HG03354 (cell line): ENCODE data around the gene CTNNBL1.
"Not testable (repeated sequence)": the region's sequence is repeated elsewhere in the genome, so short reads cannot be mapped to it uniquely, and the experiment has no call there.

Experiments used
- ATAC-seq: cut with Tn5 transposase; IDR thresholded peaks from one replicate; pipeline ENCODE4 v1.9.1; 2021; ENCODE audit warnings: mild to moderate bottlenecking; ENCODE audit not compliant: unreplicated experiment, poor library complexity, severe bottlenecking

The CTNNBL1 gene

DNA sequence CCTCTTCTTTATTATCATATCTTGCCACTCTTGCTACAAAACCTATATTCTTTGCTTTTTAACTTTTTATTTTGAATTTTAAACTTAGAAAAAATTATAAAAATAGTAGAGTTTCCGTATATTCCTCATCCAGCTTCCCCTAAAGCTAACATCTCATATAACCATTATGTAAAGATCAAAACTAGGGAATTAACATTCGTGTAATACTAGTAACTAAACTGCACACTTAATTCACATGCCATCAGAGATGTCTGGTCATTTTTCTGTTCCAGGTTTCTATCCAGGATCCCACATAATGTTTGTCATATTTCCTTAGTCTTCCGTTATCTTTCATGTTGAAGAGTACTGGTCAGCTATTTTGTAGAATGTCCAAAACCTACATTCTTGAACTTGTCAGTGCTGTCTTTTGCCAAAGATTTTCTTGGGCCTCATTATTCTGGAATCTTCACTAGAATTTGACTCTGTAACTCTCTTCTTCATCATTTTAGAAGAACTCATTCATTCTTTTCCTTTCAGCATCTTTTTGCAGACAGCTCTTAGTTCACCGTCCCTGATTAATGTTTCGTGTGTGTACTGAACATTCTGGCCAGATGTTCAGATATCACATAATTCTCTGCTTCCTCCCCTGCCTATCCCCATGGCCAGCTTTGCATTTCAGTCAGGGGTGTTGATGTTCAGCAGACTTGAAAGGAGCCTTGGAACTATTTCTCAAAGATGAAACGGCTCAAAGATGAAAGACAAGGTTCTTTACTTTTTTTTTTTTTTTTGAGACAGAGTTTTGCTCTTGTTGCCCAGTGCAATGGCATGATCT lies 9.4 kb downstream of the CTNNBL1 start:
- ATAC-seq, result no peak

DNA sequence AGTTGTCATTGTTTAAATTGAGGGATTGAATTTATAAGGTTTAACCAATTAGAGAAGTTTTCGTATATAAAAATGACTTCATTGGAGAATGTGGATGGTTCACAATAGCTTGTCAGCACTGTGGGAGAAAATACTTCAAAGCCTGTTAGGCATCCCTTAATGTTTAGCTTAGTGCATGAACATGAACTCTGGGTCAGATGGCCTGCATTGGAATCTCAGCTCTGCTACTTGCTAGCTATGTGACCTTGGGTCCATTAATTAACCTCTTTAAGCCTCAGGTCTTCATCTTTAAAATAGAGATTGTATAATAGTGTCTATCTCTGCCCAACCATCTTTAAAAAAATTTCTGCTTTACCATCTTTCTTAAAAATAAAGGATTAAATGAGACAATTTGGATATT lies 11.1 kb downstream of the CTNNBL1 start:
- no peak for ATAC-seq

DNA sequence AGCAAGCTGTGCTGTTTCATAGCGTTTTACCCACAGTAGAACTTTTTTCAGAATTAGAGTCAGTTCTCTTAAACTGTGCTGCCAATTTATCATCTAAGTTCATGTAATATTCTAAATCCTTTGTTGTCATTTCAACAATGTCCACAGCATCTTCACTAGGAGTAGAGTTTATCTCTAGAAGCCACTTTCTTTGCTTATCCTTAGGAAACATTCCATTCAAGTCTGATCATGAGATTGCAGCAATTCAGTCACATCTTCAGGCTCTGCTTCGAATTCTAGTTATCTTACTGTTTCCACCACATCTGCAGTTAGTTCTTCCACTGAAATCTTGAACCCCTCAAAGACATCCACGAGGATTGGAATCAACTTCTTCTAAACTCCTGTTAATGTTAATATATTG lies 12.5 kb downstream of the CTNNBL1 start:
- no peak for ATAC-seq

DNA sequence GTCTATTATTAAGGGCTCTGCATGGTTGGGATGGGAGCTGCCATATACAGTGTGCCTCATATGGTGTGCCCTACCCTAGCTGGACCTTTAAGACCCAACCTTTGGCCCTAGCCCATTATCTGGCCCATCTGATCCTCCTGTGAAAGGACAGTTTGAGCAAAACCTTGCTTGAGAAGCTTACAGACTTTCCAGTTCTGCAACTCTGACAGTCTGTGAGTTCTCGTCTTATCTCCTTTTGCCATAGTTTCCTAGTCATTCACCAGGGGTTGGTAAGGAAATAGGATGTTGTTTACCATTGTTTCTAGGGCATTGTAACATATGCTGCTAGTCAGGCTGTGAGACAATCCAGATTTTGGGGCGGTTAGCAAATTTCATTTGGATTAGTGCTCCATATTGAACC lies 17.2 kb downstream of the CTNNBL1 start:
- ATAC-seq, result no peak

DNA sequence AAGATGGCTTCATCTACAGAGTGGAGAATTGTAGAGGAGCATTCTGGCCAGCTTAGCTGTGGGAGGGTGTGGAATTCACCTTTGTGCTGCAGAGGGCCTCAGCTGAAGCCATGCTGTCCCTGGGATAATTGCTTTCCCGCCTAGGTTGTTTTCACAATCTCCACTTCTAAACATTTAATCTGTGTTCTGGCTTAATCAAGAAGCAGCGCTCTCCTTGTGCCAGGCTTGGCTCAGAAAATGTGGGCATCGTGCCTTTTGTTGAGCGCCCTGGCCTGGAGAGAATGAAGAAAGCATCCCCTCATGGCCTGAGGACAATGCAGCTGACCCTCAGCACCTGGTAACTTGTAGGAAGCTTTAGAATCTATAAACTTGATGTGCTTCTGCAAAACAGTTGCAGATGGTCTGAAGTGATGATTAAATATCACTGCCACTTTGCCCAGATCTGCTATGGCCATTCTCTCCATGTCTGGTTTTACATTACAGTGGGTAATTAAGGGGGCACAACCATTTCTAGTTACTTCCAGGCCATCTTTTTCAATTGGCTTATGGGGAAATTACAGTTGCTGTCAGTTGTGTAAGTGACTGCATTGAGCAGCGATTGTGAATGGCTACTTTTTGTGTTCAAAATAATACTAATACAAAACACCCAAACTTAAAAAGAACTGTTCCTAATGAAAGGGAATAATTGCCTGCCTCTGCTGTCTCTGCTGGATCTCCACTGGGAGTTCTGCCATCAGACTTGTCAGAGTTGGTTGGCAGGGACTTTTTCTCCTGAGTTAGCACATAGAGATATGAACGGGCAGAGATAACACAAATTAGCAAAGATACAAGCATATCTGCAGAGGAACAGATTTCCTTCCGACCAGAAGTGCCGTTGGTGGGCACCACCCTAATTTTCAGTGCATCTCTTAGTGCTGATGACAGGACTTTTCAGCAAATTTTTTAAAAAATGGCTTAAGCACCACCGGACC lies 18.4 kb downstream of the CTNNBL1 start:
- ATAC-seq, result no peak

DNA sequence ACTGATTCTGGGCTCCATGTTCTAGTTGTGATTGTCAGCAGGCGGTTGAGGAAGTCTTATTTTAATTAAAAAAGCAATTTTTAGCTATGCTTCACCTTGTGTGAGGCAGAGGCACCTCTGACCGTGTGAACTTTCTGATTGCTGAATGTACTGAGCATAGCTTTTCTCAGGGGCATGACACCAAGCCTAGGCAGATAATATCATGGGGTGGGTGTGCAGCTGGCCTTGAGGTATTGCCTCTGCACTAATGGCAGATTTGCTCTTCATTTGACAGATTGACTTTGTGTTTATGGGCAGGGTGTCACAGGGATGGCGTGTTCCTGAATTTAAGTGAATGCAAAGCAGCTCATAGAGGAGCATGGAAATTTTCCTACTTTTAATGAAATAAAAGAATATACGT lies 19.6 kb downstream of the CTNNBL1 start:
- no peak for ATAC-seq

DNA sequence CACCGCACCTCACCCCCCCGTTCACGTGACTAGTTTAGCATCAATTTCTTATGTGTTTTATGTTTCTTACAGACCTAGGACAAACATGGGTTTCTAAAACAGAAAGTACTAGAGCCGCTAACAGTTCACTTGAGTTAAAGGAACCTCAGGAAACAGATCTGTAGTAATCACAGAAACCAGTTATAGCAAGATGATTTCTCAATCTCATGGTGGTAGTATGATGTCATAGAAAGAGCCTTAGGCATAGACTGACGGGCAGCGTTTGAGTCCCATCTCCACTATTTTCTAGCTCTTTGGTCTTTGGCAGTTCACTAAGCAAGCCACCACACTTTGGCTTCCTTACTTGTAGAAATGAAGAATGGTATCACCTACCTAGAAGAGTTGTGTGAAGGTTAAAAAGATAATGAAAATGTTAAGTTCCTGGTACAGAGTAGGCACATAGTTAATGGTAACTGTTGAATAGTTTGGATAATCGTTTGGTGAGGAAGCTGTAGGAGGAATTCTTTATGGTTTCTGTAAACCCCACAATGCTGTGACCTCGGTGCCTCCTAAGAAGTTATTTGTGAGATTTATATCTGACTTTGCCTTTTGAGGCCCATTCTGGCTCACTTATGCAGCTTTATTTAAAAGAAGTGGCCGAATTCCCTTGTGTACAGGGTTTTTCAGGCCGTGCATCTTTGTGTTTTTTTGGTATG lies 21.3 kb downstream of the CTNNBL1 start:
- ATAC-seq, result no peak

DNA sequence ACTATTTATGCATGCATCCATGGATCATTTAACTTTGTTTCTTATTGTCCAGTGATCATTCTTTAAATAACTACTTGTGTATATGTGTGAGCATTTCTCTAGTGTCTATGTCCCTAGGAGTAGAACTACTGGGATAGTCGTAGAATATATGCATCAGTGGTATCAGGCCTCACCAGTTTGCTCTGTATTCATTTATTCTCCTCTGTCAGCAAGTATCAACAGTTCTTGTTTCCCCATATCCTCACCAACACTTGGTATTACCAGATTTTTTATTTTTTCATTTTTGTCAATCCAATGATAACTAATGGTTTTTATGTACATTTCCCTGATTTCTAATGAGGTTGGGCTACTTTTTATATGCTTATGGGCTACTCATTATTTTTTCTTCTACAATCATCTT lies 27.9 kb downstream of the CTNNBL1 start:
- ATAC-seq, result no peak

DNA sequence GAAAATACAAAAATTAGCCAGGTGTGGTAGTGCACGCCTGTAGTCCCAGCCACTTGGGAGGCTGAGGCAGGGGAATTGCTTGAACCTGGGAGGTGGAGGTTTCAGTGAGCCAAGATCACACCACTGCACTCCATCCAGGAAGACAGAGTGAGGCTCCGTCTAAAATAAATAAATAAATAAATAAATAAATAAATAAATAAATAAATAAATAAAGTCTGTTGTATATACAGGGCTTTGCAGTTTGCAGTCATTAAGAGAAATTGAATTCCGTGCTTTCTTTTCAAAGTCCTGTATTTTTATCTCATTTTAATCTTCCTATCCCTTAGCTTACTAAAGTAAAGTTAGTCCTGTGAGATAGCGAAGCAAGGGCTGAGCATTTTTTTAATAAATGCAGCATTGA lies 28.5 kb downstream of the CTNNBL1 start:
- ATAC-seq, result not testable (repeated sequence)

DNA sequence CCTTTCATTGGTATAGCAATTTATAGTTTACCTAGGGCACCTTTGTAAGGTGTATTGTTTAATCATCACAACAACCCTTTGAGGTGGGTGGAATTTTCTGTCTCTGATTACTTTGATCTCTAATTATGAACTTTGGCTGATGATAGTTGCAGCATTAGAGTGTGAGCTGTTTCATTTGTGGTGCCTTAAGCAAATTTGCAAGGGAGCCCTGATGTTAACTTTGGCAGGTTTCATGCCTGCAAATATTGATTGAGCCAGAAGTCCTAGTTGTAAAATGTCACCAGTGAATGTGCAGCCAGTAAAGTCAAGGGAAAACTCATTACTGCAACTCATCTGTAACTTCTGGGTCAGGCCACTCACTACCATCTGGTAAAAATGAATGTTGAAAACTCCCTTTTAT lies 29.8 kb downstream of the CTNNBL1 start:
- ATAC-seq, result no peak

DNA sequence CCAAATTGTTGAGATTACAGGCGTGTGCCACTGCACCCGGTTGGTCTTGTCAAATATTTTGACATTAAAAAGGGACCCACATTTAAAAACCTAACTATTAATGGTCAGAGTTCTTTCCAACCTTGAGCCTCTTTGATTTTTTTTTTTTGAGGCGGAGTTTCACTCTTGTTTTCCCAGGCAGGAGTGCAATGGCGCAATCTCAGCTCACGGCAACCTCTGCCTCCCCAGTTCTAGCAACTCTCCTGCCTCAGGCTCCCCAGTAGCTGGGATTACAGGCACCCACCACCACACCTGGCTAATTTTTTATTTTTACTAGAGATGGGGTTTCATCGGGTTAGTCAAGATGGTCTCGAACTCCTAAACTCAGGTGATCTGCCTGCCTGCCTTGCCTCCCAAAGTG lies 31.3 kb downstream of the CTNNBL1 start:
- no peak for ATAC-seq

DNA sequence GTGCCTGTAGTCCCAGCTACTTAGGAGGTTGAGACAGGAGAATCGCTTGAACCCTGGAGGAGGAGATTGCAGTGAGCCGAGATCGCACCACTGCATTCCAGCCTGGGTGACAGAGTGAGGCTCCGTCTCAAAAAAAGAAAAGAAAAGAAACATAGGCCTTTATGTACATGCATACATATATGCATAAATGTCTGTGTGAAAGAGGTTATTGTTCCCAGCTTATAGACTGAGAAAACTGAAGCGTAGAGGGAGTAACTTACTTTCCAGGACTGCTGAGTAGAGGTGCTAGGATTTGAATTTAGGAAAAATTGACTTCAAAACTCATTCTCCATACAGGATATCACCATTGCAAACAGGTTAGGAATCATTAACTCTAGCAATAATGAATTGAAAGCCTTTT lies 32.0 kb downstream of the CTNNBL1 start:
- no peak for ATAC-seq

DNA sequence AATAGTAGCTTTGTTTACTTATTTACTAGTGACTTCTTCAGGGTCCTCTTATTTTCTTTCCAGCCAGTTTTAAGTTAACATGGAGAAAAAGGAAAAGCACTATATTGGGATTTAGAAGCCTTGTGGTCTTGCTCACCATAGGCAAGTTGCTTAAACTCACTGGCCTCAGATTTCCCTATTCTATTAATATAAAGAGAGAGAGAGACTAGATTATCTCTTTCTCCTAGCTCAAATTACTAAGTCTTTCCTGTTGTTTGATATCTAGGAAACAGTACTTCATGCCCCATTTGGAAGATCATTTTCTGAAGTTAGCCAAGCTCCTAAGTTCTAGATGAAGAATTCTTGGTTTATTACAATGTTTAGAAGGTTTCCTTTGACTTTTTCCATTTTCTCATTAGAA lies 32.5 kb downstream of the CTNNBL1 start:
- ATAC-seq, result no peak

DNA sequence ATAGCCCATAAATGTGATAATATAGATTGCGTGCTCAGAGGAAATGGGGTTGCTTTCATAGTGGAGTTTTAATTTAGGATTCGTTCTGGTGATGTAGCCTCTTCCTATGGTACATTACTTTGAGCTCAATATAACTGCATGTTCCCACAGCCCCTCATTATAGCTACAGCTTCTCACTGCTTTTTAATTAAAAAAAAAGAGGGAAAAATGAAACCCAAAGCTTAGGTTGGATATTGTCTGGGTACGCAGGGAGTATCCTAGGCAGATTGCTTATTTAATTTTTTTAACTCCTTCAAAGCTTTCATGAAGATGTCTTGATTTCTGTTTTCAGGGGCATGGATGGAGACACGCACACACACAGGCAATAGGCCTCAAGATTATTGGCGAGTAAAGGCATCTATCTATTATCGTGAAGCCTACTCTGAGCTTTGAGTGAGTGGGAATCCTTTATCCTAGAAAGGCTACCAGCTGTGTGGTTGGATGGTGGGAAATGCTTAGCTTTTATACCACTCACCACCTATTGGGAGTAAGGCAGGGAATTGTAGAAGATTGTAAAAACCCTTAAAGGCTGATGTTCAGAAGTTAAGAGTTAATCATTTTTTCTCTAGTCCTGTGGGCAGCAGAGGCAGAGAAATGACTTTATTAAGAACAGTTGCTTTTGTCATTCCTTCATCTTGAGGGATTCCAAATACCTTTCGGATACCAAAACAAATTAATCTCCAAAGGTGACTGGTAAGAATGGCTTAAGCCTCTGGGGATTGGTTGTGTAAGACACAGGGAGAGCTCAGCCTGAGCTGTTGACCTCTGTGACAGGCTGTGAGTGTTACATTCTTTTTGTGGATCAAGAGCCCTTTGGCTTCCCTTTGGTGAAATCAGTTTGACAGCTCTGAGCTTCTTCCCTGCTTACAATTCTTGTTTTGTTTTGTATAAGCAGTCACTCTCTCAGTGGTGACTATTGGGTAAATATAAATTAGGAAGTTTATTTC lies 33.4 kb downstream of the CTNNBL1 start:
- no peak for ATAC-seq

DNA sequence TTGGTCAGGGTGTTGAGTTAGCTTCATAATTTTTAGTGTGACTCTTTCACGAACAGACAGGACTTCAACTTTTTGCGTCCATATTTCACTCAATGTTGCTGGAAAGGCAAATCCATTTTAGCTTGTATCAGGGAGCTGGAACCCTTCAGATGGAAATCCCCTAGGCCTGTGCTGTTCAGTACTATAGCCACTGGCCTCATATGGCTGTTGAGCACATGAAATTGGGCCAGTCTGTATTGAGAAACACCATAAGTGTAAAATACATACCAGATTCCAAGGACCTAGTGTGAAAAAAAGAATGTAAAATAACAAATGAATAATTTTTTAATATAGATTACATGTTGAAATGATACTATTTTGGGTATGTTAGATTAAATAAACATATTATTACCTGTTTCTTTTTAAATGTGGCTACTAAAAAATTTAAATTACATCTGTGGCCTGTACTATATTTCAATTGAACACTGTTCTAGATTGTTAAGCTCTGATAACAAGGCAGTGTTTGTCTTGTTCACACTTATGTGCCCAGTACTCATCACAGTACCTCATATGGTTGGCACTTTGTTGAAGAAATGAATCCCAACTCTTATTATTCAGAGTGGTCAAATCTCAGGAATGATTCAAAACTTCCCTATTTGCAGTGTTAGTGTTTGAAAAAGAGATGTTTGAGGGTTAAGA lies 34.3 kb downstream of the CTNNBL1 start:
- ATAC-seq, result no peak

DNA sequence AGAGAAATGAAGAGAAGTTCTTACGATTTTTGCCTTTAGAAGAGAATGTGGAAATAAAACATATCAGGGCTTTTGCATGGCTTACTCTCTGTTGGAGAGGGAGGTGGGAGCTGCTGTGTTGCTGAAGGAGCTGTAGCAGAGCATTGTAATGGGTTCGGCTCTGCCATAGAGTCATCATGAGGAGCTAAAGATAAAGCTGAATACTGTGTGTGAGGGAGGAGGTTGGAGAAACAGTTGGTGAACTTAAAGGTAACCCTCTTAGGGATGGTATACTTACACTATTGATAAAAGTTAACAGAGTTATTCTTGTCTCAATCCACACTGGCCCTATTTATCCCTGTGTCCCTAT lies 34.8 kb downstream of the CTNNBL1 start:
- no peak for ATAC-seq

DNA sequence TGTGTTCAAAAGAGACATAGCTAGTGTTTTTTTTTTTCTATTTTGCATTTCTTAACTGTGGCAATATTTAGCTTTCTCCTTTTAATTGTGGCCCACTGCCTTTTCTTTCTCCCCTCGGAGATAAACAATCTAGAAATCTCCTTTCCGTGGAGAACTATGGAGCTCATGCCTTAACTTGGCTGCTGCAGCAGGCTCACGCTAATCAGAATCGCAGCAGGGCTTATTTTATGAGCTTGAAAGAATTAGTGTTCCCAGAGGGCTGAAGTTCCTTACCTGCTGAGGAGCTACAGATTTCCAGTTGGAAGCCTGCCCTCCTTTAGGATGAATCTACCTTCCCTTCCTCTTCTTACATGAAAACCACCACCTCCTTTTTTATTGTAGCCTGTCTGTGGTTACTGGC lies 35.6 kb downstream of the CTNNBL1 start:
- ATAC-seq, result no peak

DNA sequence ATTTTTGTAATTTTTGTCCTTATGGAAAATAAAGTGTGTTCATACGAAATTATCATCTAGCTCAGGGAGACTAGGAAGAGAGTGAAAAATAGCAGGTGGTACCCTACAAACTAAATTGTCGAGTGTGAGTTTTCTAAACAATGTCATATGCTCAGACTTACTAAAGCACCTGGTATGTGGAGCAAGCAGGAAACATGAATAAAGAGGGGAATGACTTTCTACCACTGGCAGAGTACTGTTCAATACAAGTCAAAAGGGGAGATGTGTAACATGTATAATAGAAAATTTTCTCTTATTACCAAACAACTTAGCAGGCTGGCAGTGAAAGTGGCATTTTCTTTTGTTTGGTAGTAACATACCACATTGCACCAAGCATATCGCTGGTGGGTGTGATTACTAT lies 36.1 kb downstream of the CTNNBL1 start:
- no peak for ATAC-seq

DNA sequence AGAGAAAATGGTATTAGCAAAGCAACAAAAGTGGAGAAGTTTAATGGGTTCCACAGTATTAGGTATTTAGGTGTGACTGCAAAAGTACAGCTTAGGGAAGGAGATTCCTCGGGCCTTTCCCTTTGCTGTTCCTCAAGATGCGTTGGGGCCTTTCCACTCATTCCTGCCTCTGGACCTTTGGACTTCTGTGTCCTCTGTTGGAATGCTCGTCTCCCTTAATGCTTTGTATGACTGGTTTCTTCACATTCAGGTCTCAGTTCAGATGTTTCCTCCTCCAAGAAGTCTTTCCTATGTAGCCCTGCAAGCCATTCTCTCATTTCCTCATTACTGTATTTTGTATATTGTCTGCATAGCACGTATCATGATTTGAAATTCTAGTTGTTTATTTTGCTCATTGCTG lies 39.6 kb downstream of the CTNNBL1 start:
- no peak for ATAC-seq
